Measurements from ENCODE around the gene NUDT21. TPM values are rescaled to one million over a fixed set of nuclear protein-coding genes. Genes with fewer than 3 reads are reported as not detected.

Gene NUDT21
- total RNA-seq, 1 donor from 2014 or later = 280 TPM

GRCh38 chr16:56463153-56463552 is 12.0 kb upstream of the NUDT21 start:
- no peak for DNase-seq (ENCODE audit: low spot score in 2 of 2)
- FAIRE-seq = no peak

GRCh38 chr16:56462064-56462796 is 11.1 kb upstream of the NUDT21 start:
- no peak for FAIRE-seq
- no peak for DNase-seq (ENCODE audit: low spot score in 2 of 2)

GRCh38 chr16:56460101-56460500 is 9.0 kb upstream of the NUDT21 start:
- DNase-seq (ENCODE audit: low spot score in 2 of 2) (no peak), FAIRE-seq (no peak)

GRCh38 chr16:56457927-56458470 is 6.9 kb upstream of the NUDT21 start:
- no peak for DNase-seq (ENCODE audit: low spot score in 2 of 2)
- no peak for FAIRE-seq

GRCh38 chr16:56451753-56452689 is 889 bp upstream of the NUDT21 start:
- FAIRE-seq = no peak
- peak in 1 of 2 donors; percentile 22 for DNase-seq (ENCODE audit: low spot score in 2 of 2)

- no peak for DNase-seq (ENCODE audit: low spot score in 2 of 2)
- no peak for FAIRE-seq
Measured at GRCh38 chr16:56450275-56450985, 702 bp downstream of the NUDT21 start.

- no peak for DNase-seq (ENCODE audit: low spot score in 2 of 2)
- FAIRE-seq = no peak
Measured at GRCh38 chr16:56448005-56448404, 3.1 kb downstream of the NUDT21 start.

- no peak for FAIRE-seq
- DNase-seq (ENCODE audit: low spot score in 2 of 2) = no peak
Measured at GRCh38 chr16:56447286-56447685, 3.8 kb downstream of the NUDT21 start.

GRCh38 chr16:56438038-56438437 is 13.1 kb downstream of the NUDT21 start:
- no peak for FAIRE-seq

GRCh38 chr16:56436258-56436657 is 14.9 kb downstream of the NUDT21 start:
- no peak for FAIRE-seq
- no peak for DNase-seq (ENCODE audit: low spot score in 2 of 2)

More at GRCh38 chr16:56438038-56438437, 13.1 kb downstream of the NUDT21 start:
- no peak for DNase-seq (ENCODE audit: low spot score in 2 of 2)

- no peak for DNase-seq (ENCODE audit: low spot score in 2 of 2)
- FAIRE-seq = no peak
Measured at GRCh38 chr16:56428091-56428490, 23.0 kb downstream of the NUDT21 start.

- DNase-seq (ENCODE audit: low spot score in 2 of 2) (no peak), FAIRE-seq (no peak)
Measured at GRCh38 chr16:56426585-56426984, 24.5 kb downstream of the NUDT21 start.

GRCh38 chr16:56425439-56425832 is 25.7 kb downstream of the NUDT21 start, which contains the start of gene AMFR:
Gene AMFR, minus strand, starts transcription at chr16:56425545. Its CDS starts 218 bp downstream, at chr16:56425327.
- no peak for FAIRE-seq

GRCh38 chr16:56424791-56425438 is 26.2 kb downstream of the NUDT21 start:
- peak in 1 of 2 donors; percentile 43 for DNase-seq (ENCODE audit: low spot score in 2 of 2)
- FAIRE-seq = no peak

More at GRCh38 chr16:56425439-56425832, 25.7 kb downstream of the NUDT21 start, which contains the start of gene AMFR:
- peak; percentile 88 to 92 for DNase-seq (ENCODE audit: low spot score in 2 of 2)

- FAIRE-seq = no peak
- DNase-seq (ENCODE audit: low spot score in 2 of 2) = no peak
Measured at GRCh38 chr16:56424404-56424764, 26.7 kb downstream of the NUDT21 start.

- peak in 1 of 2 donors; percentile 31 for DNase-seq (ENCODE audit: low spot score in 2 of 2)
Measured at GRCh38 chr16:56423584-56424403, 27.3 kb downstream of the NUDT21 start.

GRCh38 chr16:56422896-56423441 is 28.2 kb downstream of the NUDT21 start:
- FAIRE-seq = no peak
- DNase-seq (ENCODE audit: low spot score in 2 of 2) = no peak

More at GRCh38 chr16:56423584-56424403, 27.3 kb downstream of the NUDT21 start:
- no peak for FAIRE-seq

- DNase-seq (ENCODE audit: low spot score in 2 of 2) (no peak), FAIRE-seq (no peak)
Measured at GRCh38 chr16:56421976-56422669, 29.0 kb downstream of the NUDT21 start.

Data from frontal cortex (tissue), 4 donors.